ENCODE data around the gene IPPK.
A peak's percentile ranks its signal among the peaks of the same experiment; 100 is the strongest.

IPPK gene

GRCh38 chr9:92617195-92617813 is 52.6 kb downstream of the IPPK start:
- H3K27me3 ChIP-seq (ENCODE audit: control insufficient read depth in 1 of 2, insufficient read depth in 2 of 2, low read length in 2 of 2): no peaks in the 10 kb centered on the region
- H3K27ac ChIP-seq (ENCODE audit: low read depth, low read length): peak overlapping the region; percentile 41
- peaks cover 20 to 62% of the 10 kb centered on the region in 2 donors for H3K36me3 ChIP-seq (ENCODE audit: control insufficient read depth in 1 of 2, insufficient read depth in 2 of 2, low read length in 2 of 2)
- no peaks in the 10 kb centered on the region for H3K9me3 ChIP-seq (ENCODE audit: control insufficient read depth in 1 of 2, low read length in 2 of 2)
- H3K9ac ChIP-seq (ENCODE audit: low read depth in 1 of 2, low read length in 2 of 2): no peak overlapping the region
- H3K4me1 ChIP-seq (ENCODE audit: control insufficient read depth in 1 of 2, insufficient read depth in 2 of 2, low read length in 2 of 2): peaks cover 0 to 8% of the 10 kb centered on the region in 2 donors
- H3K4me3 ChIP-seq (ENCODE audit: low read depth in 1 of 2, low read length in 2 of 2): no peak overlapping the region

GRCh38 chr9:92616655-92617111 is 53.2 kb downstream of the IPPK start:
- H3K4me1 ChIP-seq (ENCODE audit: control insufficient read depth in 1 of 2, insufficient read depth in 2 of 2, low read length in 2 of 2): peaks cover 0 to 8% of the 10 kb centered on the region in 2 donors
- no peak overlapping the region for H3K4me3 ChIP-seq (ENCODE audit: low read depth in 1 of 2, low read length in 2 of 2)
- H3K9ac ChIP-seq (ENCODE audit: low read depth in 1 of 2, low read length in 2 of 2): no peak overlapping the region
- H3K27me3 ChIP-seq (ENCODE audit: control insufficient read depth in 1 of 2, insufficient read depth in 2 of 2, low read length in 2 of 2): no peaks in the 10 kb centered on the region
- H3K9me3 ChIP-seq (ENCODE audit: control insufficient read depth in 1 of 2, low read length in 2 of 2): no peaks in the 10 kb centered on the region
- H3K36me3 ChIP-seq (ENCODE audit: control insufficient read depth in 1 of 2, insufficient read depth in 2 of 2, low read length in 2 of 2): peaks cover 22 to 68% of the 10 kb centered on the region in 2 donors
- H3K27ac ChIP-seq (ENCODE audit: low read depth, low read length): peak overlapping the region; percentile 41

- Histone ChIP-seq H3K4me1 (ENCODE audit: control insufficient read depth in 1 of 2, insufficient read depth in 2 of 2, low read length in 2 of 2) (peaks cover 0 to 8% of the 10 kb centered on the region in 2 donors), H3K9me3 (ENCODE audit: control insufficient read depth in 1 of 2, low read length in 2 of 2) (no peaks in the 10 kb centered on the region), H3K4me3 (ENCODE audit: low read depth in 1 of 2, low read length in 2 of 2) (no peak overlapping the region), H3K27me3 (ENCODE audit: control insufficient read depth in 1 of 2, insufficient read depth in 2 of 2, low read length in 2 of 2) (no peaks in the 10 kb centered on the region), H3K9ac (ENCODE audit: low read depth in 1 of 2, low read length in 2 of 2) (no peak overlapping the region), H3K27ac (ENCODE audit: low read depth, low read length) (no peak overlapping the region), H3K36me3 (ENCODE audit: control insufficient read depth in 1 of 2, insufficient read depth in 2 of 2, low read length in 2 of 2) (peaks cover 26 to 71% of the 10 kb centered on the region in 2 donors)
Measured at GRCh38 chr9:92616199-92616641, 53.7 kb downstream of the IPPK start.

GRCh38 chr9:92615790-92616189 is 54.1 kb downstream of the IPPK start:
- Histone ChIP-seq H3K4me3 (ENCODE audit: low read depth in 1 of 2, low read length in 2 of 2) (no peak overlapping the region), H3K36me3 (ENCODE audit: control insufficient read depth in 1 of 2, insufficient read depth in 2 of 2, low read length in 2 of 2) (peaks cover 26 to 73% of the 10 kb centered on the region in 2 donors)

GRCh38 chr9:92614763-92615461 is 55.0 kb downstream of the IPPK start:
- H3K4me3 ChIP-seq (ENCODE audit: low read depth in 1 of 2, low read length in 2 of 2): no peak overlapping the region
- H3K27ac ChIP-seq (ENCODE audit: low read depth, low read length): no peak overlapping the region
- H3K27me3 ChIP-seq (ENCODE audit: control insufficient read depth in 1 of 2, insufficient read depth in 2 of 2, low read length in 2 of 2): no peaks in the 10 kb centered on the region
- no peak overlapping the region for H3K9ac ChIP-seq (ENCODE audit: low read depth in 1 of 2, low read length in 2 of 2)
- H3K4me1 ChIP-seq (ENCODE audit: control insufficient read depth in 1 of 2, insufficient read depth in 2 of 2, low read length in 2 of 2): peaks cover 0 to 8% of the 10 kb centered on the region in 2 donors
- no peaks in the 10 kb centered on the region for H3K9me3 ChIP-seq (ENCODE audit: control insufficient read depth in 1 of 2, low read length in 2 of 2)
- peaks cover 26 to 69% of the 10 kb centered on the region in 2 donors for H3K36me3 ChIP-seq (ENCODE audit: control insufficient read depth in 1 of 2, insufficient read depth in 2 of 2, low read length in 2 of 2)

More at GRCh38 chr9:92615790-92616189, 54.1 kb downstream of the IPPK start:
- Histone ChIP-seq H3K27me3 (ENCODE audit: control insufficient read depth in 1 of 2, insufficient read depth in 2 of 2, low read length in 2 of 2) (no peaks in the 10 kb centered on the region), H3K27ac (ENCODE audit: low read depth, low read length) (no peak overlapping the region), H3K4me1 (ENCODE audit: control insufficient read depth in 1 of 2, insufficient read depth in 2 of 2, low read length in 2 of 2) (peaks cover 0 to 8% of the 10 kb centered on the region in 2 donors), H3K9me3 (ENCODE audit: control insufficient read depth in 1 of 2, low read length in 2 of 2) (no peaks in the 10 kb centered on the region), H3K9ac (ENCODE audit: low read depth in 1 of 2, low read length in 2 of 2) (no peak overlapping the region)

GRCh38 chr9:92614123-92614510 is 55.8 kb downstream of the IPPK start:
- Histone ChIP-seq H3K9ac (ENCODE audit: low read depth in 1 of 2, low read length in 2 of 2) (no peak overlapping the region), H3K9me3 (ENCODE audit: control insufficient read depth in 1 of 2, low read length in 2 of 2) (no peaks in the 10 kb centered on the region), H3K27ac (ENCODE audit: low read depth, low read length) (no peak overlapping the region), H3K4me3 (ENCODE audit: low read depth in 1 of 2, low read length in 2 of 2) (no peak overlapping the region), H3K4me1 (ENCODE audit: control insufficient read depth in 1 of 2, insufficient read depth in 2 of 2, low read length in 2 of 2) (peaks cover 0 to 8% of the 10 kb centered on the region in 2 donors), H3K27me3 (ENCODE audit: control insufficient read depth in 1 of 2, insufficient read depth in 2 of 2, low read length in 2 of 2) (no peaks in the 10 kb centered on the region), H3K36me3 (ENCODE audit: control insufficient read depth in 1 of 2, insufficient read depth in 2 of 2, low read length in 2 of 2) (peaks cover 25 to 61% of the 10 kb centered on the region in 2 donors)

- peaks cover 0 to 8% of the 10 kb centered on the region in 2 donors for H3K4me1 ChIP-seq (ENCODE audit: control insufficient read depth in 1 of 2, insufficient read depth in 2 of 2, low read length in 2 of 2)
- no peaks in the 10 kb centered on the region for H3K27me3 ChIP-seq (ENCODE audit: control insufficient read depth in 1 of 2, insufficient read depth in 2 of 2, low read length in 2 of 2)
- H3K4me3 ChIP-seq (ENCODE audit: low read depth in 1 of 2, low read length in 2 of 2): no peak overlapping the region
- no peak overlapping the region for H3K9ac ChIP-seq (ENCODE audit: low read depth in 1 of 2, low read length in 2 of 2)
- peaks cover 19 to 56% of the 10 kb centered on the region in 2 donors for H3K36me3 ChIP-seq (ENCODE audit: control insufficient read depth in 1 of 2, insufficient read depth in 2 of 2, low read length in 2 of 2)
- H3K27ac ChIP-seq (ENCODE audit: low read depth, low read length): no peak overlapping the region
- no peaks in the 10 kb centered on the region for H3K9me3 ChIP-seq (ENCODE audit: control insufficient read depth in 1 of 2, low read length in 2 of 2)
Measured at GRCh38 chr9:92613268-92614122, 56.4 kb downstream of the IPPK start.

GRCh38 chr9:92612816-92613215 is 57.1 kb downstream of the IPPK start:
- no peak overlapping the region for H3K4me3 ChIP-seq (ENCODE audit: low read depth in 1 of 2, low read length in 2 of 2)
- H3K27me3 ChIP-seq (ENCODE audit: control insufficient read depth in 1 of 2, insufficient read depth in 2 of 2, low read length in 2 of 2): no peaks in the 10 kb centered on the region
- H3K9me3 ChIP-seq (ENCODE audit: control insufficient read depth in 1 of 2, low read length in 2 of 2): no peaks in the 10 kb centered on the region
- H3K36me3 ChIP-seq (ENCODE audit: control insufficient read depth in 1 of 2, insufficient read depth in 2 of 2, low read length in 2 of 2): peaks cover 16 to 51% of the 10 kb centered on the region in 2 donors
- no peak overlapping the region for H3K9ac ChIP-seq (ENCODE audit: low read depth in 1 of 2, low read length in 2 of 2)
- H3K4me1 ChIP-seq (ENCODE audit: control insufficient read depth in 1 of 2, insufficient read depth in 2 of 2, low read length in 2 of 2): peaks cover 0 to 5% of the 10 kb centered on the region in 2 donors
- H3K27ac ChIP-seq (ENCODE audit: low read depth, low read length): no peak overlapping the region

- no peaks in the 10 kb centered on the region for H3K9me3 ChIP-seq (ENCODE audit: control insufficient read depth in 1 of 2, low read length in 2 of 2)
- no peaks in the 10 kb centered on the region for H3K27me3 ChIP-seq (ENCODE audit: control insufficient read depth in 1 of 2, insufficient read depth in 2 of 2, low read length in 2 of 2)
- H3K36me3 ChIP-seq (ENCODE audit: control insufficient read depth in 1 of 2, insufficient read depth in 2 of 2, low read length in 2 of 2): peaks cover 16 to 46% of the 10 kb centered on the region in 2 donors
- no peak overlapping the region for H3K9ac ChIP-seq (ENCODE audit: low read depth in 1 of 2, low read length in 2 of 2)
- H3K27ac ChIP-seq (ENCODE audit: low read depth, low read length): no peak overlapping the region
- peaks cover 0 to 3% of the 10 kb centered on the region in 2 donors for H3K4me1 ChIP-seq (ENCODE audit: control insufficient read depth in 1 of 2, insufficient read depth in 2 of 2, low read length in 2 of 2)
- H3K4me3 ChIP-seq (ENCODE audit: low read depth in 1 of 2, low read length in 2 of 2): no peak overlapping the region
Measured at GRCh38 chr9:92612292-92612691, 57.6 kb downstream of the IPPK start.

Measured in duodenal mucosa (tissue), 2 donors.